ENCODE data around the gene RAD21L1. TPM values are rescaled to one million over a fixed set of nuclear protein-coding genes. Genes with fewer than 3 reads are reported as not detected.

RAD21L1 gene
- total RNA-seq, 4 donors from 2014 or later = not detected

DNA sequence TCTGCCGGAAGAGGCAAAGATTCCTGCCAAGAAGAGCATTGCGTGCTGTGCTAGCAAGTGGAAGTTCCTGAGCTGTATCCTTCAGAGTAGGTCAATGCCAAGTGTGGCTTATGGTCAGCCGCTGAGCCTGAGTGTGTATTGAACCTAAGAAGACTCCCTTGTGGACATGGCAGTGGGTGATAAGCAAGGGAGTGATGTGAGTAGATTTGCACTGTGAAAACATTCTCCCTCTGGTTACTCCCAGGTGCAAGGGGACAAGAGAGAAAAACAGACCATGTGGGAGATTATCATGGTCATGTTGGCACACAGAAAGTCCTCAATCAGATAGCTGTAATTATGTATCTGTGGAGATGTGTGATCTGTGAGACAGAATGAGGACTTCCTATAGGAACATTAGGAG, 35.0 kb upstream of the RAD21L1 start:
- Histone ChIP-seq H3K36me3 (no peaks in the 10 kb centered on the region), H3K9me3 (no peaks in the 10 kb centered on the region), H3K27me3 (no peaks in the 10 kb centered on the region), H3K4me3 (no peak overlapping the region), H3K27ac (no peak overlapping the region), H3K4me1 (peaks cover 0 to 27% (median 2%) of the 10 kb centered on the region in 4 donors)
- TF ChIP-seq CTCF (IDR thresholded peaks at IDR 0.05) = no peak
- TF ChIP-seq POLR2A (IDR thresholded peaks at IDR 0.05) = no peak
- no peak for DNase-seq

DNA sequence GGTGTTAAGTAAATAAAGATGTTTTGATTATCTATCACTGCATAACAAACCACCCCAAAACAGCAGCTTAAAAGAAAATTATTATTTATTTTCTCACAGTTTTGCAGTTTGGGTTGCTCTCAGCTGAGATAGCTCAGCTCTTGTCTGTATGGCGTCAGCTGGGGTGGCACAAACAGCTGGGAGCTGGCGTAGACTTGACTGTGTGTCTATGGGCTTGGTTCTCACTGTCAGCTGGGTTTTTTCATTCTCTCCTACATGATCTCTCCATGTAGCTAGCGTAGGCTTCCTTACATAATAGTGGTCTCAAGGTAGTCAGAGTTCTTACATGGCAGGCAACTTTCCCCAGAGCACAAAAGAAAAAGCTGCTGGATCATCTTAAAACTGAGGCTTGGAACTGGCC, 34.5 kb upstream of the RAD21L1 start:
- H3K36me3 ChIP-seq = no peaks in the 10 kb centered on the region
- H3K9me3 ChIP-seq = no peaks in the 10 kb centered on the region
- no peak for DNase-seq
- H3K27me3 ChIP-seq = no peaks in the 10 kb centered on the region
- TF ChIP-seq CTCF (IDR thresholded peaks at IDR 0.05) (no peak), POLR2A (IDR thresholded peaks at IDR 0.05) (no peak)
- H3K4me1 ChIP-seq = peaks cover 0 to 22% (median 2%) of the 10 kb centered on the region in 4 donors
- H3K27ac ChIP-seq = no peak overlapping the region
- H3K4me3 ChIP-seq = no peak overlapping the region

- no peaks in the 10 kb centered on the region for H3K36me3 ChIP-seq
- H3K9me3 ChIP-seq = no peaks in the 10 kb centered on the region
- no peaks in the 10 kb centered on the region for H3K4me1 ChIP-seq
- H3K27me3 ChIP-seq = no peaks in the 10 kb centered on the region
- TF ChIP-seq CTCF (IDR thresholded peaks at IDR 0.05) (no peak), POLR2A (IDR thresholded peaks at IDR 0.05) (no peak)
- no peak for DNase-seq
- H3K4me3 ChIP-seq = no peak overlapping the region
- H3K27ac ChIP-seq = no peak overlapping the region
Observed at GRCh38 chr20:1195226-1195625, 30.6 kb upstream of the RAD21L1 start.

- TF ChIP-seq CTCF (IDR thresholded peaks at IDR 0.05) (no peak), POLR2A (IDR thresholded peaks at IDR 0.05) (no peak)
- DNase-seq = no peak
- Histone ChIP-seq H3K9me3 (no peaks in the 10 kb centered on the region), H3K27ac (no peak overlapping the region), H3K4me3 (no peak overlapping the region), H3K36me3 (no peaks in the 10 kb centered on the region), H3K4me1 (no peaks in the 10 kb centered on the region), H3K27me3 (no peaks in the 10 kb centered on the region)
Observed at GRCh38 chr20:1196634-1197033, 29.2 kb upstream of the RAD21L1 start.

GRCh38 chr20:1197801-1198200, 28.0 kb upstream of the RAD21L1 start:
- H3K36me3 ChIP-seq = no peaks in the 10 kb centered on the region
- peaks cover 0 to 1% (median 0%) of the 10 kb centered on the region in 4 donors for H3K4me1 ChIP-seq
- no peak overlapping the region for H3K27ac ChIP-seq
- no peak overlapping the region for H3K4me3 ChIP-seq
- TF ChIP-seq POLR2A (IDR thresholded peaks at IDR 0.05) (no peak), CTCF (IDR thresholded peaks at IDR 0.05) (no peak)
- no peak for DNase-seq
- H3K27me3 ChIP-seq = no peaks in the 10 kb centered on the region
- H3K9me3 ChIP-seq = no peaks in the 10 kb centered on the region

GRCh38 chr20:1198751-1199150, 27.1 kb upstream of the RAD21L1 start:
- Histone ChIP-seq H3K36me3 (no peaks in the 10 kb centered on the region), H3K9me3 (no peaks in the 10 kb centered on the region), H3K4me3 (no peak overlapping the region), H3K4me1 (peaks cover 0 to 10% (median 0%) of the 10 kb centered on the region in 4 donors), H3K27me3 (no peaks in the 10 kb centered on the region), H3K27ac (no peak overlapping the region)
- TF ChIP-seq CTCF (IDR thresholded peaks at IDR 0.05) (no peak), POLR2A (IDR thresholded peaks at IDR 0.05) (no peak)
- DNase-seq = no peak

Measured in Peyer's patch (tissue), 4 donors.